ENCODE measurements around the gene SYT1. TPM values are rescaled to one million over a fixed set of nuclear protein-coding genes. Genes with fewer than 3 reads are reported as not detected.

Gene SYT1
- total RNA-seq, 1 experiment from 2014 or later = 15.8 TPM

DNA sequence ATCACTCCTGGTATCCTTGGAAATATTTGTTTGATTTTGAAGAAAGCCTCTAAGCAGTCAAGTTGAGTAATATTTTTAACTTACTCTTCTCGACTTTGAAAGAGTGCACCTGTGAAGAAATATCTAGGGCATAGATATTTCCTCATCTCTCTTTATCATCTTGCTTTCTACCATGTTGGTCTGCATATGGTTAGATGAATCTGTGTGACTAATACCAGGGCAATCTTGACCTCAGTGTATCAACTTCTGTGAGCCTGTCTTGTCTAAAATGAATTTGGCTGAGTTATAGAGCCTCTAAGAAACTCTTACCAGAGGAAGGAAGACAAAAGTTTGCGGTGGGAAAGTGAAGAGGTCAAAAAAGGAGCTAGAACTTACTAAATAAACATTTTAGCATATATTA is 68.4 kb downstream of the SYT1 start:
- Histone ChIP-seq H3T11ph (ENCODE audit: low read length) (no peak overlapping the region), H4K91ac (ENCODE audit: insufficient read length, low read depth, low read length) (no peak overlapping the region), H3K23me2 (ENCODE audit: insufficient read length, low read depth, low read length, poor library complexity, severe bottlenecking) (no peaks in the 10 kb centered on the region), H3K14ac (ENCODE audit: insufficient read depth, low read length) (no peak overlapping the region), H2BK15ac (ENCODE audit: low read depth, low read length) (no peak overlapping the region), H3K27me3 (ENCODE audit: insufficient read depth, low read length) (no peaks in the 10 kb centered on the region), H2BK20ac (ENCODE audit: low read depth, low read length, poor library complexity, severe bottlenecking) (no peak overlapping the region), H3K4me2 (ENCODE audit: insufficient read depth, insufficient read length, low read length) (no peak overlapping the region), H2BK5ac (ENCODE audit: insufficient read length, low read length) (no peak overlapping the region), H4K20me1 (ENCODE audit: control insufficient read depth, insufficient read depth, insufficient read length) (no peaks in the 10 kb centered on the region), H3K27ac (ENCODE audit: insufficient read length, low read depth, low read length) (no peak overlapping the region), H3K18ac (ENCODE audit: insufficient read length, low read depth, low read length) (no peak overlapping the region), H2AK5ac (ENCODE audit: insufficient read length, low read length) (no peak overlapping the region), H3K79me2 (ENCODE audit: insufficient read depth, low read length) (no peaks in the 10 kb centered on the region), H2BK120ac (ENCODE audit: low read depth, low read length, poor library complexity, severe bottlenecking) (no peak overlapping the region), H3K4me1 (ENCODE audit: insufficient read depth, low read length) (no peaks in the 10 kb centered on the region), H3K9me3 (ENCODE audit: control insufficient read depth, low read depth, low read length) (no peaks in the 10 kb centered on the region), H2BK12ac (ENCODE audit: insufficient read length, low read depth, low read length) (no peak overlapping the region), H4K5ac (ENCODE audit: insufficient read length, low read depth, low read length) (no peak overlapping the region), H3K56ac (ENCODE audit: insufficient read length, low read depth, low read length) (no peak overlapping the region), H3K4ac (ENCODE audit: low read depth, low read length) (no peak overlapping the region), H4K8ac (replicated peaks; ENCODE audit: insufficient read length, low read depth, low read length) (no peak overlapping the region), H2AFZ (ENCODE audit: low read length) (no peak overlapping the region), H3K9ac (ENCODE audit: extremely low read depth, insufficient read length, low read length) (no peak overlapping the region), H3K23ac (ENCODE audit: insufficient read length, low read depth, low read length) (no peak overlapping the region), H3K79me1 (ENCODE audit: insufficient read depth, low read depth, low read length, poor library complexity, severe bottlenecking) (peaks cover under 1% of the 10 kb centered on the region)
- Mint-ChIP-seq H3K4me1 (peaks cover 4 to 9% of the 10 kb centered on the region in 2 experiments), H3K36me3 (ENCODE audit: insufficient read depth in 1 of 3, low read depth in 3 of 3) (no peaks in the 10 kb centered on the region), H3K27ac (no peak overlapping the region), H3K27me3 (ENCODE audit: low read depth) (no peaks in the 10 kb centered on the region), H3K4me3 (no peak overlapping the region), H3K9me3 (no peaks in the 10 kb centered on the region)
- DNase-seq = no peak
- TF ChIP-seq, protein P1, sequence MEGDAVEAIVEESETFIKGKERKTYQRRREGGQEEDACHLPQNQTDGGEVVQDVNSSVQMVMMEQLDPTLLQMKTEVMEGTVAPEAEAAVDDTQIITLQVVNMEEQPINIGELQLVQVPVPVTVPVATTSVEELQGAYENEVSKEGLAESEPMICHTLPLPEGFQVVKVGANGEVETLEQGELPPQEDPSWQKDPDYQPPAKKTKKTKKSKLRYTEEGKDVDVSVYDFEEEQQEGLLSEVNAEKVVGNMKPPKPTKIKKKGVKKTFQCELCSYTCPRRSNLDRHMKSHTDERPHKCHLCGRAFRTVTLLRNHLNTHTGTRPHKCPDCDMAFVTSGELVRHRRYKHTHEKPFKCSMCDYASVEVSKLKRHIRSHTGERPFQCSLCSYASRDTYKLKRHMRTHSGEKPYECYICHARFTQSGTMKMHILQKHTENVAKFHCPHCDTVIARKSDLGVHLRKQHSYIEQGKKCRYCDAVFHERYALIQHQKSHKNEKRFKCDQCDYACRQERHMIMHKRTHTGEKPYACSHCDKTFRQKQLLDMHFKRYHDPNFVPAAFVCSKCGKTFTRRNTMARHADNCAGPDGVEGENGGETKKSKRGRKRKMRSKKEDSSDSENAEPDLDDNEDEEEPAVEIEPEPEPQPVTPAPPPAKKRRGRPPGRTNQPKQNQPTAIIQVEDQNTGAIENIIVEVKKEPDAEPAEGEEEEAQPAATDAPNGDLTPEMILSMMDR (conservative IDR thresholded peaks at IDR 0.05) = no peak
- no CpG with 5 or more reads among the region's 2 CpGs for WGBS (ENCODE audit: extremely low coverage, insufficient read length, low lambda C conversion rate)

Data from H9 (cell line).